NCI-H1694 (cell line): Measurements from ENCODE around the gene GPRIN1.
"Not testable (repeated sequence)": the region's sequence is repeated elsewhere in the genome, so short reads cannot be mapped to it uniquely, and the experiment has no call there.

Source experiments
- DNase-seq: peaks from one replicate; lab custom pipeline; 2025; lab: John Stamatoyannopoulos, UW

Gene GPRIN1

DNA sequence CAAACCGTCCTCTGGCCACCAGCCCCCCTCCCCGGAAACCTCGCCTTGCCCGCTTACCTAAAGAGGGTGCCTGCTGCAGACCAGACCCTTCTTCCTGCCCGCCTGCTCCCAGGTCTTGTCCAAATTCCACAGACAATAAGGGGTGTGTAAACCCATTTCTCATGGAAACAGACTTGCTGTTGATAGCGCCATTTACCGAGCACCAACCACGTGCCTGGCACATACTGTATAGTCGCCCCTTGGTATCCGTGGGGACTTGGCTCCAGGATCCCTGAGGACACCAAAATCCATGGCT, 35.7 kb downstream of the GPRIN1 start:
- DNase-seq = no peak

DNA sequence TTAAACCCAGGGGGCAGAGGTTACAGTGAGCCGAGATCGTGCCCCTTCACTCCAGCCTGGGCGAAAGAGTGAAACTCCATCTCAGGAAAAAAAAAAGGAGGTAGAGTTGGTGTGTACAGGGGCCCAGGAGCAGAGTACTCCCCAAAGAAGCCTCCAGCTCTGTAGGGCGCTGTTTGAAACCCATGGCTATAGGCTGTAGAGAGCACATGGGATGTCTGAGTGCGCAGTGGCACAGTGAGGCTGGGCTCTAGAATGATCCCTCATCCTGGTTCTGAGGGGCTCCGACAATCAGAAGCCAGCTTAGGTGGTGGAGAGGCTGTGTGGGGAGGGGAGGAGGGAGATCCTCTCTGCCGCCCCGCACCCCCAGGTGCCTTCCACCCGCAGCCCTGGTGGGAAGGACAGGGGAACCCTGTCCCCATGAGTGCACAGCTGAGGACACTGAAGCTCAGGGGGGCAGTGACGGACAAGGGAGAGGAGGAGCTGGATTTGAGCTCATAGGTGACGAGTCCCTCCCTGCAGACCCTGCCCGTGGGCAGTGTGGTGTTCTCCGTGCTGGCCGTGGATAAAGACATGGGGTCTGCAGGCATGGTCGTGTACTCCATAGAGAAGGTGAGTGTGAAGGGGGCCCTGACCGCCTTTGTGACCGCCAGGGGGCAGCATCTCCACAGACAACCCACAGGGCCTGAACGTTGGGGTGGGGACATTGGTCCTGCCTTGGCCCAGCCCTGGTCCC, 36.2 kb downstream of the GPRIN1 start:
- DNase-seq = peak; percentile 28

DNA sequence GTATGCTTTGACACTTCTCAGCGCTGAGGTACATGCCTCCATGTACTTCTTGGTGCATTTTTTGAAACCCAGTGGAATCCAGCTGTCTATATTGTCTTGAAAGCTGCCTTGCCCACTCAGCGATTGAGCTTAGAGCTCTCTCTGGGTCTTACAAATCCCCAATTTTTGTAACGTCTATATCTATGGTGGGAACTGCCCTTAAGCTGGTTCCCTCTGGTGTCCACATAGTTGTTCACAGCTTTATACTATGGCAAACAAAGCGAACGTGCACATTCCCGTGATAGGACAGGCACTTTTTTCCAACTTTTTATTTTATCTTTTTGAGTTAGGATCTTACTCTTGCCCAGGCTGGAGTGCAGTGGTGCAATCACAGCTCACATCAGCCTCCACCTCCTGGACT, 39.9 kb downstream of the GPRIN1 start:
- DNase-seq = no peak

- DNase-seq = no peak
Observed at GRCh38 chr5:176568657-176569056, 41.3 kb downstream of the GPRIN1 start.

DNA sequence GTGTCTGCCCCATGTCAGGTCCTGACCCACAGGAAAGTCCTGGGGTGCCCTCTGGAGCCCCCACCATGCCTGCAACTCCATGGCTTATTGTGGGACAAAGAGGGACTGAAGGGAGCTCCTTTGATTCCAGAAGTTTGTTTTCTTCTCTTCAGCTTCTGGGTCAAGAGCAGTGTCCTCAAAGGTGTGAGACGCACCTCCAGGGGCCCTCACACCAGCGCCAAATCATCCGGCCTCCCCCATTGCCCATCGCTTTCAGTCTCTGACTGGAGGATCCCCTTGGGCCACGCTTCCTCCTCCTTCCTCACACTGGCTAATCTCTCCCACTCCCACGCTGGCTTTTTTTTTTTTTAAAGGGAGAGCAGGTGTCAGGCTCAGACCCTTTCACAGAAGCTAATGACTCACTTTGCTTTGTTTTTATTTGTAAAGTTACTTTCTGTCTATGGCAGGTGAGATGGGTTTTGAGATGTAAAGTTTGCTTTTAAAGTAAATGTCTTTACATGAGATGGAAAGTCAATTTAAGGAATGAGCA, 44.1 kb downstream of the GPRIN1 start:
- no peak for DNase-seq

- no peak for DNase-seq
Observed at GRCh38 chr5:176564002-176564401, 46.0 kb downstream of the GPRIN1 start.

DNA sequence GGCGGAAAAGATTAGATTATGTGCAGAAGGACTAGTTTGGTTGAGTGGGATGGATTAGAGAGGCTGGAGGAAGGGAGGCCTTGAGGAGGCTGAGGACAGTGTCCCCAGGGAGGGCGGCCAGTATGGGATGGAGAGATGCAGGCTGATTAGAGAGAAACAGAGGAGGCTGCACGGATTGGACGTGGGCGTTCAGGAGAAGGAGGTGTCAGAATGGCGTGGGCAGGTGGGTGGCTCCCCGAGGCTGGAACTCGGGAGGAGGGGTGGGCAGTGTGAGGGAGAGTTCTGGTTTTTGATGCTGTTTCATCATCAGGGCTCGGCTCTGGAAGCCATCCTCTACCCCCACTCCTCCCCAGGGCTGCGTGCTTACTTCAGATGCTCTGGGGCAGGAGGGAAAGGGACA, 47.8 kb downstream of the GPRIN1 start:
- no peak for DNase-seq

- no peak for DNase-seq
Observed at GRCh38 chr5:176561259-176561658, 48.7 kb downstream of the GPRIN1 start.

DNA sequence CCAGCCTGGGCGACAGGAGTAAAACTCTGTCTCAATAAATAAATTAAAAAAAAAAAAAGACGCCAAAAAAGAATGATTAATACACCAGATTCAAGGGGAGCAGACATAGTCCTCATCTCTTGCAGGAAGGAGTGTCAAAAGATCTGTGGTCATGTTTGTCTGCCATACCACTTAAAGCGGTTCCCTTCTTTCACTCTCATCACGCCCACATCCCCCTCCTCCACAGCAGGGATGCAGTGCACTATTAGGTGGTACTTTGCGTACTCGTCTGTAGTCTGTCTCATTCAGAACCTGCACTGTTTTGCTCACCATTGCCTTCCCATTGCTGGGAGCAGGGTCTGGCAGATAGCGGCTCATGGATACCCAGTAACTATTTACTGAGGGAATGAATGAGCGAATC, 49.6 kb downstream of the GPRIN1 start:
- DNase-seq = no peak

- DNase-seq = no peak
Observed at GRCh38 chr5:176559683-176560082, 50.3 kb downstream of the GPRIN1 start.

DNA sequence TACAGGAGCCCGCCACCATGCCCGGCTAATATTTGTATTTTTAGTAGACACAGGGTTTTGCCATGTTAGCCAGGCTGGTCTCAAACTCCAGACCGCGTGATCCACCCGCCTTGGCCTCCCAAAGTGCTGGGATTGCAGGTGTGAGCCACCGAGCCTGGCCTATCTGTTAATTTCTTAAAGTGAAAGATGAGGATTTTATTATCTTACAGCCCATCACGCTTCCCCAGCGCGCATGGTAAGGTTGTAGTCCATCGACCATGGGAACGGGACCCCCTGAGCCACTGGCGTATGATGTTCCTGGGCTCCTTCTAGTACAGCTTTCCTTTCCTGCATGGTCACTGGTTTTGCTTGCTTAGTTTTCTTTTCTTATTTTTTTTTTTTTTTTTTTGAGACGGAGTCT, 52.1 kb downstream of the GPRIN1 start:
- DNase-seq = no peak

GRCh38 chr5:176553260-176554085, 56.5 kb downstream of the GPRIN1 start:
- no peak for DNase-seq

DNA sequence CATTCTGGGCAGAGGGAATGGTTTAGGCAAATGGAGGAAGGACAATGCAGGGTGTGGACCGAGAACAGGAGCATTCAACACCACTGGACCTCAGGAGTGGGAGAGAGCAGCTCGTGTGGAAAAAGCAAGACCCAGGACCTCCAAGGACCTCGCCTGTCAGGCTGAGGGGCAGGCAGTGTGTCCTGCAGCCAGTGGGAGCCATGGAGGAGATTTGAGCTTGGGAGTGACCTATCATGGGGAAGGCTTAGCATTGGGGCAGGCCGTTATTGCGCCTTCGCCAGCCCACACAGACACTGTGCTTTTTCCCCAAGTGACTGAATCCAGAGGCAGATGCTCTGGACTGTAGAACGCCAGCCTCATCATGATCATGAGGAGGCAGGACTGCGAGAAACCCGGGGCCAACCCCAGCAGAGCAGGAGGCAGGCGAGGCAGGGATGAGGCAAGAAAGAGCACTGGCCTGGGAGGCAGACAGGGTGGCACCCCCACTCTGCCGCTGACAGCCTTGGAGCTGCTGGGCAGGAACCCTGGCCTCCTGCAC, 57.6 kb downstream of the GPRIN1 start:
- DNase-seq = no peak

DNA sequence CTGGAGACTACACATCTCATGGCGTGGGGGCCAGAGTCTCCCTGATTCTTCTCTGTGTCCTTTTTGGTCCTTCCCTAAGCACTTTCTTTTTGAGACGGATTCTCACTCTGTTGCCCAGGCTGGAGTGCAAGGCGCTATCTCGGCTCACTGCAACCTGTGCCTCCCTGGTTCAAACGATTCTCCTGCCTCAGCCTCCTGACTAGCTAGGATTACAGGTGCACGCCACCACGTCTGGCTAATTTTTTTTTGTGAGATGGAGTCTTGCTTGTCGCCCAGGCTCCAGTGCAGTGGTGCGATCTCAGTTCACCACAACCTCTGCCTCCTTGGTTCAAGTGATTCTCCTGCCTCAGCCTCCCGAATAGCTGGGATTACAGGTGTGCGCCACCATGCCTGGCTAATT, 59.0 kb downstream of the GPRIN1 start:
- DNase-seq = not testable (repeated sequence)

DNA sequence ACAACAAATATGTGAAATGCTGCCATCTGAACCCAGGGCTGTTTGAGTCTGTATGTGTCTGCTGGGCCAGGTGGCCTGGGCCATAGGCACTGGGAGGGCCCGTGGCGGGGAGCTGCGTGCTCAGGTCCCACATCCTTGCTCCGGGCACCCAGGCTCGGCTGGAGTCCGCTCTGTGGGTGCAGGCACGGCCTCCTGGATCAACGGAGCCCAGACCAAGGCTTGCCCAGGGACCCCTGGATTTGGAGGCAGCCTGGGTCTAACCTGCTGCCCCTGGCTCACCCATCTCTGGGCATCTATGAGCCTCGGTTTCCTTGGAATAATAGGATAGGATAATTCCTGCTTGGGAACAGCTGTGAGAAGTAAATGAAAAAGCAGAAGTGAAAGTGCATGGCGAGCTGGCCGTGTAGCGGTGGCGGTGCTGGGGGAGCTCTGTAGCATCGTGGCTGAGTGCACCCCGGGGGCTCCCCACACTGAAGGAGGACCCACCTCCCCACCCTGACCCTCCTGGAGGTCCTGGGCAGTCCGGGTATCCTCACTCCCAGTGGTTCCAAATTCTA, 59.6 kb downstream of the GPRIN1 start:
- DNase-seq = no peak

DNA sequence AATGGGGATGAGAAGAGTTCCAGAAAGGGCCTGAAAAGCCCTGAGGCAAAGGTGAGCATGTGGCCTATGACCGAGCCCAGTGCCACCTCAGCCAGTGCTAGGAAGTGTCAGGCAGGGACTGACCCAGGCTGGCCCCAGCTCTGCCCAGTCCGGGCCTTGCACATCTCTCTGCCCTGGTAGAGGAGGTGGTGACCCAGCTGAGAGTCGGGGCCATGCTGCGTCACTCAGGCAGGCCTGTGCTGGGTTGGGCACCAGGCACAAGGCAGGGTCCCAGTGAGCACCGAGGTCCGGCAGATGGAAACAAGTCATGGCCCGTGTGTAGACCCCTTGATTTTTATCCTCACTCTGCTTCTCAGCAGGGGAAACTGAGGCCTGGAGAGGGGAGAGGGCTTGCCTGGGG, 60.1 kb downstream of the GPRIN1 start:
- DNase-seq = no peak

GRCh38 chr5:176548967-176549444, 61.0 kb downstream of the GPRIN1 start, which contains the start of gene CDHR2:
TSS of gene CDHR2 (plus strand) at chr5:176549342. CDS start at chr5:176565353, 16,011 bp downstream.
- no peak for DNase-seq

GRCh38 chr5:176547802-176548201, 62.2 kb downstream of the GPRIN1 start:
- DNase-seq = no peak
